SK-N-SH treated with all-trans-retinoic acid at 6 μM for 48 hours (cell line): ENCODE data around the gene PRKCE.

Experiments
- ARNTL ChIP-seq: fragments of 450-650 bp; formaldehyde crosslinking; IDR thresholded peaks from 2 replicates; pipeline ENCODE4 v1.5.0; 2020; ENCODE audit warnings: low read depth, mild to moderate bottlenecking, moderate library complexity, borderline replicate concordance
- CSRNP3 ChIP-seq: fragments of 250-450 bp; sonication (Bioruptor Pico); IDR thresholded peaks from 2 replicates; pipeline ENCODE4 v1.5.1; 2021; ENCODE audit warnings: mild to moderate bottlenecking, moderate library complexity
- ESRRG ChIP-seq: fragments of 250-450 bp; sonication (Bioruptor Pico); IDR thresholded peaks from 2 replicates; pipeline ENCODE4 v1.6.1; 2021; ENCODE audit warnings: mild to moderate bottlenecking
- OSR1 ChIP-seq: fragments of 250-450 bp; sonication (Bioruptor Pico); IDR thresholded peaks from 2 replicates; pipeline ENCODE4 v1.8.0; 2022; ENCODE audit warnings: moderate library complexity, mild to moderate bottlenecking, inconsistent platforms
- PATZ1 ChIP-seq: fragments of 250-450 bp; sonication (Bioruptor Pico); IDR thresholded peaks from 2 replicates; pipeline ENCODE4 v1.8.0; 2020; ENCODE audit warnings: mild to moderate bottlenecking, moderate library complexity, borderline replicate concordance
- ZFP3 ChIP-seq: fragments of 250-450 bp; sonication (Bioruptor Pico); IDR thresholded peaks from 2 replicates; pipeline ENCODE4 v1.5.0; 2020; ENCODE audit warnings: mild to moderate bottlenecking, moderate library complexity
- ZFP30 ChIP-seq: fragments of 450-650 bp; formaldehyde crosslinking; IDR thresholded peaks from 2 replicates; pipeline ENCODE4 v1.5.0; 2022; ENCODE audit warnings: mild to moderate bottlenecking, moderate library complexity
- ZNF70 ChIP-seq: fragments of 450-650 bp; formaldehyde crosslinking; IDR thresholded peaks from 2 replicates; pipeline ENCODE4 v1.5.0; 2020; ENCODE audit warnings: mild to moderate bottlenecking, moderate library complexity
- TF ChIP-seq, protein P1 (sequence below): fragments of 250-450 bp; sonication (Bioruptor Pico); IDR thresholded peaks from 2 replicates; pipeline ENCODE4 v1.5.1; 2020; ENCODE audit warnings: low read depth, mild to moderate bottlenecking, moderate library complexity

- TF ChIP-seq ESRRG (no peak), PATZ1 (no peak), ARNTL (CRISPR knock-in tag) (no peak), ZNF70 (CRISPR knock-in tag) (no peak), CSRNP3 (CRISPR knock-in tag) (no peak), ZFP3 (CRISPR knock-in tag) (no peak), ZFP30 (CRISPR knock-in tag) (no peak), OSR1 (no peak)
- TF ChIP-seq, protein P1, sequence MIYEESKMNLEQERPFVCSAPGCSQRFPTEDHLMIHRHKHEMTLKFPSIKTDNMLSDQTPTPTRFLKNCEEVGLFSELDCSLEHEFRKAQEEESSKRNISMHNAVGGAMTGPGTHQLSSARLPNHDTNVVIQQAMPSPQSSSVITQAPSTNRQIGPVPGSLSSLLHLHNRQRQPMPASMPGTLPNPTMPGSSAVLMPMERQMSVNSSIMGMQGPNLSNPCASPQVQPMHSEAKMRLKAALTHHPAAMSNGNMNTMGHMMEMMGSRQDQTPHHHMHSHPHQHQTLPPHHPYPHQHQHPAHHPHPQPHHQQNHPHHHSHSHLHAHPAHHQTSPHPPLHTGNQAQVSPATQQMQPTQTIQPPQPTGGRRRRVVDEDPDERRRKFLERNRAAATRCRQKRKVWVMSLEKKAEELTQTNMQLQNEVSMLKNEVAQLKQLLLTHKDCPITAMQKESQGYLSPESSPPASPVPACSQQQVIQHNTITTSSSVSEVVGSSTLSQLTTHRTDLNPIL (CRISPR knock-in tag), result no peak
These were observed 247.3 kb downstream of the PRKCE start for GRCh38 chr2:45898819-45899218.
